ENCODE measurements around the gene MAVS.
"Not testable (repeated sequence)": the region's sequence is repeated elsewhere in the genome, so short reads cannot be mapped to it uniquely, and the experiment has no call there.

Gene MAVS

DNA sequence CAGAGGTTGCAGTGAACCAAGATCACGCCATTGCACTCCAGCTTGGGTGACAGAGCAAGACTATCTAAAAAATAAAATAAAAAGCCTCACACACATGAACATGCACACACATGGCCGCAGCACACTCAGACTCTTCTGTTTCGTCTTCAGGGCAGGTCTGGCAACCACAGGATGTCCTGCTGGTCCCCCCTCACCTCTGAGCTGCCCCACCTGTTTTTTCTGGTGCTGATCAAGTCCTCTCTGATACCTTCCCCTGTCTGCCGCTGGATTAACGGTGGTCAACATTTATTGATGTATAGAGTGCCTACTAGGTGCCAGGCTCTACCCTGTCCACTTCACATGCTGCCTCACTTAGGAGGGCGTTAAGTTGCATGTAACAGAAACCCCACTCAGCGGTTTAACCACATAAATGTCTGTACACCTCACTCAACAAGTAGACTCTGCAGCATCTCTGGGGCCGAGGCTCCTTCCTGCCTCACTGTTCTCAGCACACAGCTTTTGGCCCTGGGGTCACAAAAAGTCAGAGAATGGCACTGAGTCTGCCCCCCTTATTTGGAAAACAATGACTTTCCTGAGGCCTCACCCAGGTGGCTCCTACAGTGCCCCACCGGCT is 30.8 kb upstream of the MAVS start:
- DNase-seq: no peak

- DNase-seq: no peak
Measured at GRCh38 chr20:3818155-3819151, 28.2 kb upstream of the MAVS start.

GRCh38 chr20:3819411-3820047 is 27.1 kb upstream of the MAVS start:
- DNase-seq: no peak

DNA sequence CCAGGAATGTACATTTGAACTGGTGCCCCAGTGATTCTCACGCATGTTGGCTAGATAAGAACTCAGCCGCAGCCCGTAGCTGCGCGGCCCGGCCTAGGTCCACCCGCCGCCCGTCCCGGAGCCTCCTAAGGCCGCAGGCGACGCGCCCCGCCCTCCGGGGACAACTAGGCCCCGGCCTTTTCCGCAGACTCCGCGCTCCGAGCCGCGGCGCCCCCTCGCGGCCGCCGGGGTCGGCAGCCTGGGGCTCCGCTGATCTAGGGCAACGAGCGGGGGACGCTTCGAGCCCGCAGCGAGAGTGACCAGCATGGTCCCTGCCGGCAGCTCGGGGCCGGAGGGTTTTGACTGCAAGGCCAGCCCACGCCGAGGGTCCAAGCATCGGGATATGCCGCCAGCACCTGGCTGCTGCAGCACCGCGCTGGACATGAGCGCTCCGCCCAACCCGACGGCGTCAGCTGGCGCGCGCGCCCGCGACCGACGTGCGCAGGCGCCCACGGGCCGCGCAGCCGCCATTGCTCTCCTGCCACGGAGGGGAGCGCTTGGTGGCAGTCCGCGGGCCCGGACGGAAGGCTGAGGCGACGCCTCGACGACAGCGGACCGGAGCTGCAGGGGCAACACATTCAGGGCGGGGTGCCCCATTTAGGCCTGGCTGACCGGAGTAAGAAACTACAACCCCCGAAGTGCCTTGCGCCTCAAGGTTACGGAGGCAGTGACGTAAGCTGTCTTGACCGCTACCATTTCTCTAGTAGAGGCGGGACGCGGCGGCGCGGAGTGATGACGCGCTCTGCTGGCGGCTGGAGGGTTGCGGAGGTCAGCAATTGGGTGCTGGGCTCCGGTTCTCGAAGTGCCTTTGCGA is 26.4 kb upstream of the MAVS start, which contains the start of gene AP5S1:
TSS of gene AP5S1 (plus strand) at position 500 of the 853 bp plus-strand sequence. CDS start 1,571 bp downstream, outside the sequence.
- DNase-seq: peak; percentile 94

DNA sequence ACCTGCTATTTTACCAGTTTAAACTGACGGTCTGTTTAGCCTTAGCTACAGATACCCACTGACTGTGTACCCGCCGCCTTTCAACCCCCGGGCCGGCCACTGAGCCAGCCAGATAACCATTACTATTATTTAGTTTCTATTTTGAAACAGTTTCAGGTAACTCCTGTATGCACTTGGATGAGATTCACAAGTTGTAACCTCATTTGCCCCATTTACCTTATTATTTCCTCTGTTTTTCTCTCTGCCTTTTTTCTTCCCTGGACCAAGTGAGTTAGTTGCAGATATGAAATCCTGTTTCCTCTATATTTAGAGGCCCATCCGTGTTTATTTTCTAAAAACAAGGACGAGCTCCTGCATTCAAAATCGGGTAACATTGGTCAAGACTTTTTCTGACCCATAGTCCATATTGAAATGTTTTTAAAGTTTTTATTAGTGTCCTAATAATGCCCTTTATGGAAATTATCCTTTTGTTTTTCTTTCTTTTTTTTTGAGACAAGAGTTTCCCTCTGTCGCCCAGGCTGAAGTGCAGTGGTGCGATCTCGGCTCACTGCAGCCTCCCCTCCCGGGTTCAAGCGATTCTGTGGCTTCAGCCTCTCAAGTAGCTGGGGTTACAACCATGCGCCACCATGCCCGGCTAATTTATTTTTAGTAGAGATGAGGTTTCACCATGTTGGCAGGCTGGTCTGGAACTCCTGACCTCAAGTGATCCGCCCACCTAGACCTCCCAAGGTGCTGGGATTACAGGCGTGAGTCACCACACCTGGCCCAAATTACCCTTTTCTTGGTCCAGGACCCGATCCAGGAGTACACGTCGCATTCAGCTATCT is 25.5 kb upstream of the MAVS start:
- no peak for DNase-seq

GRCh38 chr20:3821996-3822395 is 24.6 kb upstream of the MAVS start:
- no peak for DNase-seq

GRCh38 chr20:3823881-3824280 is 22.8 kb upstream of the MAVS start:
- no peak for DNase-seq

GRCh38 chr20:3825526-3825925 is 21.1 kb upstream of the MAVS start:
- no peak for DNase-seq

- DNase-seq: no peak
Measured at GRCh38 chr20:3826420-3826819, 20.2 kb upstream of the MAVS start.

GRCh38 chr20:3828798-3829197 is 17.8 kb upstream of the MAVS start:
- DNase-seq: no peak

DNA sequence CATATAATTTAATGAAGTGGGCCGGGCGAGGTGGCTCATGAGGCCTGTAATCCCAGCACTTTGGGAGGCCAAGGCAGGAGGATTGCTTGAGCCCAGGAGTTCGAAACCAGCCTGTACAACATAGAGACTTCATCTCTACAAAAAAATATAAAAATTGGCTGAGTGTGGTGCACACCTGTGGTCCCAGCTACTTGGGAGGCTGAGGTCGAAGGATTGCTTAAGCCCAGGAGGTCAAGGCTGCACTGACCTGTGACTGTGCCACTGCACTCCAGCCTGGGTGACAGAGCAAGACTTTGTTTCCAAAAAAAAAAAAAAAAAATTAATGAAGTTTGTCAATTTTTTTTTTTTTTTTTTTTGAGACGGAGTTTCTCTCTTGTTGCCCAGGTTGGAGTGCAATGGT is 16.7 kb upstream of the MAVS start:
- not testable (repeated sequence) for DNase-seq

GRCh38 chr20:3836132-3836531 is 10.5 kb upstream of the MAVS start:
- DNase-seq: no peak

GRCh38 chr20:3839328-3839727 is 7.3 kb upstream of the MAVS start:
- no peak for DNase-seq

GRCh38 chr20:3840201-3840600 is 6.4 kb upstream of the MAVS start:
- not testable (repeated sequence) for DNase-seq

DNA sequence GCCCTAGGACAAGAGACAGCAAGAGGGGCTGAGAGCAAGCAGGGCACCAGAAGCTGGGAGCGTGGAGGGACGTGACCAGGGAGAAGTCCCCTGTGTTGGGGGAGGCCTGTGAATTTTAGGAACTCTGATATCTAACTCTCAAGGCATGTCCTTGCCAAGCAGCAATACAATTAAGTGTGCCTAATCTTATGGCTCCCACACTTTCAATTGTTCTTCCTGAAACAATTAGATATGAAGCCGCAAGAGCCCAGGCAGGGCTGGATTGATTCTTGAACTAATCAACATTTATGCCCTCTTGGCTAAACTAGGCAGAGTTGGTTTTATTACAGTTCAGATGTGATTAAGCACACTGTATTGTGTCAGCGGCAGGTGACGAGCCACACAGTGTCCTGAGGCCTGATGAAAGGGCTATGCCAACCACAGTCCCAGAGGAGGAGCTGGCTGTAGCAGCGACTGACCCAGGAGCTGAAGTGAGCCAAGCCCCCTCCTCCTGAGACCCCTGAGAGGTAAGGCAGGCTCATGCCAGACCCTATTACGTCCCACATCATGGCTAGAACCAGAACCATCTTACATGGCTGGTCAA is 4.2 kb upstream of the MAVS start:
- no peak for DNase-seq

GRCh38 chr20:3843490-3843889 is 3.1 kb upstream of the MAVS start:
- no peak for DNase-seq

- DNase-seq: not testable (repeated sequence)
Measured at GRCh38 chr20:3843990-3844619, 2.5 kb upstream of the MAVS start.

DNA sequence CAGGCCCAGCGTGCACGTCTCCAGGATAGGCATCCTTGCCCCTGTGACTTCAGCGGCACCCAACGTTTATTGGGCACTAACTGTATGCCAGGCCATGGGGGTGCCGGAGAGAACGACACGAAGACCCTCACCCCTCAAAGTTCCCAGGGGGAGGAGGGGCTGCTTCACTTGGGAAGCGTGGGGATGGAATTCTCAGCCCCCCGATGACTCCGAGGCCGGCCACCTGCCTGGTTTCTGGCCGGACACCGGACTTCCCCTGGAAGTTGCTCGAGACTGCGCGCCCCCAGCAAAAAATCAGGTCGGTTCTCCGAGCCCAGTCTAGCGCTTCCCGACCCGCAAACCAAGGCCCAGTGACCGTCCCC is 275 bp upstream of the MAVS start:
- DNase-seq: no peak

DNA sequence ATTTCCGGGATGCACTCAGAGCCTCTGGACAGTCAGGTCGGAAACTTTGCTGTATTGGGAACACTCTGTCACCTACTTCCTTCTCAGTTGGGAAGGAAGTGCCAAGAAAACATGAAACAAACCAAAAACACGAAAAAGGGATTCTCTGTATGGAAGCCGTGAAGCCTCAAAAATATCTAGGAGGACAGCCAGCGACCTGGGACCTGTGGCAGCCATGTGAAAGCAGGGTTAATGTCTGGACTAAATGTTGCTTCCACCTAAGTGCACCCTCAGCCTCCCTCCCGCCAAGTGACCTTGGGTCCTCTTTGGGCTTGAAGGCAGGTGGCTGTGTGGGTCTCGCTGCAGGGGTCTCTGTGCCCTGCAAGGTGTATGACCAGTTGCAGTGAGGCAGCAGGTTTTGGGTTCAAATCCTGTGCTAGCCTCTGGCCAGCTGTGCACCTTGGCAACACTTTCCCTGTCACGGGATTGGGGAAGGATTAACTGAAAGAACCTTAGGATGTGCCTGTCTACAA is 851 bp downstream of the MAVS start:
- no peak for DNase-seq

DNA sequence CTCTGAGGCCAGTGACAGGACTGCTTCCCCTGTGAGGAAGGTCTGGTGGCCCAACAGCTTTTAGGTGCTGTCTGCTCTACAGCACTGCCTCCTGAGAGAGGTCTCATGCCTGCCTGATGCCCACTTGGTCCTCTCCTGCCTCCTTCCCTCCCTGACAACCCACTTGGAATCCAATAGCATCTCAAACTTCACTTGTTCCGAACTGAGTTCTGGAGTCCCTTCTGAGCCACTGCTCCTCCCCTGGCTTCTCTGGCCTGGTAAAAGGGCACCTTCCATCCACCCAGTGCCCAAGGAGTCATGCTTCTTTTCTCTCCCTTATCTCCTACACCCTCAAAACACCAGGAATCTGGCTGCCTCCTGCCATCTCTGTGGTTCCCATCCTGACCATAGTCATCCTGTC is 1.9 kb downstream of the MAVS start:
- DNase-seq: no peak

GRCh38 chr20:3854462-3854871 is 7.8 kb downstream of the MAVS start:
- DNase-seq: no peak

Measured in NCI-H1417 treated with DMSO at 0.1 percent for 48 hours (cell line).